Heart right ventricle (tissue), 16 donors: Measurements from ENCODE around the gene DNAJC2. TPM values are rescaled to one million over a fixed set of nuclear protein-coding genes. Genes with fewer than 3 reads are reported as not detected.
"Not testable (repeated sequence)": the region's sequence is repeated elsewhere in the genome, so short reads cannot be mapped to it uniquely, and the experiment has no call there.

Experiments
- ATAC-seq, 8 donors: fragments of 200-7000 bp; cut with Tn5 transposase; one replicate each; pipeline ENCODE4 v1.9.1; 2020; ENCODE audit warnings: mild to moderate bottlenecking in 8 of 8, moderate library complexity in 8 of 8, moderate number of reproducible peaks in 1 of 8
- DNase-seq, 2 donors: peaks; one replicate each; pipeline ENCODE4 v3.0.0-alpha.2; 2020
- H3K27ac ChIP-seq, 10 donors: fragments of 200-600 bp; sonication (generic) in 2 of 10; one replicate each; pipeline versions ENCODE4 v1.5.0 to v1.8.0; 2020 to 2022; ENCODE audit warnings: mild to moderate bottlenecking in 3 of 10
- H3K27me3 ChIP-seq, 7 donors: fragments of 200-600 bp; one replicate each; pipeline ENCODE4 v1.8.0; 2021 to 2022; ENCODE audit warnings: mild to moderate bottlenecking in 2 of 7
- H3K36me3 ChIP-seq, 9 donors: fragments of 200-600 bp; sonication (generic) in 1 of 9; one replicate each; pipeline versions ENCODE4 v1.5.0 to v1.8.0; 2020 to 2022; ENCODE audit warnings: mild to moderate bottlenecking in 2 of 9
- H3K4me1 ChIP-seq, 9 donors: fragments of 200-600 bp; sonication (generic) in 1 of 9; one replicate each; pipeline versions ENCODE4 v1.5.0 to v1.8.0; 2020 to 2022; ENCODE audit warnings: mild to moderate bottlenecking in 4 of 9
- H3K4me3 ChIP-seq, 10 donors: fragments of 200-600 bp; sonication (generic) in 2 of 10; one replicate each; pipeline versions ENCODE4 v1.5.0 to v1.8.0; 2020 to 2022; ENCODE audit warnings: mild to moderate bottlenecking in 7 of 10, moderate library complexity in 2 of 10
- H3K9me3 ChIP-seq, 11 donors: fragments of 200-600 bp in 10 of 11; sonication (generic) in 2 of 11; one replicate each; pipeline versions ENCODE4 v1.5.0 to v1.8.0; 2013 to 2022; ENCODE audit warnings: mild to moderate bottlenecking in 2 of 11, control low read depth in 1 of 11, moderate library complexity in 1 of 11
- WGBS, 2 donors: extraction: QIAGEN DNeasy Blood & Tissue Kit; methylation state at CpG; one replicate each; pipeline ENCODE4 v1.1.7; 2013; ENCODE audit warnings: inconsistent platforms in 1 of 2; 5-methylcytosine and 5-hydroxymethylcytosine counted together
- intact Hi-C, 10 donors: fragments of 100-400 bp; cut with DNase I; formaldehyde crosslinking; loops; one replicate each; pipeline versions ENCODE4 v1.11.1 to v1.14.2; 2022
- polyA plus RNA-seq, 2 donors: library from polyadenylated mRNA; stranded (reverse); fragments of 200-250 nt; gene quantifications; one replicate each; pipeline ENCODE4 v1.2.3, GENCODE V29; 2013
- total RNA-seq, 10 donors: library from RNA; stranded (reverse); fragmentation: NEBNext Ultra II Directional in 3 of 10; extraction: Animal tissue kit (Norgen Biotek cat#: 25700) in 3 of 10; gene quantifications; one replicate each; pipeline versions ENCODE4 v1.2.1 to v1.2.4, GENCODE V29; 2021 to 2023
- donor health status: Arrhythmogenic right ventricular cardiomyopathy.
- donor health status: ischemic (EF 13 %, LVEDD 7.1; RV severe dilation, severe dysfunction).
- donor health status: healthy with polysubstance abuse.
- donor health status: DM: no; HTN: yes; CAD: no.
- donor health status: DM: no; HTN: no; CAD: no.
- donor health status: ischemic (EF 25% LVEDD 6.9; RV normal size, moderate dysfunction).
- donor health status: ischemic (EF 25% LVEDD 5.7; RV mildly dilated, moderate dysfunction).
- donor health status: healthy.
- donor health status: DM: yes; HTN: yes; CAD: no.
- donor health status: Ischemic cardiomyopathy.
- donor health status: ischemic (EF 35%, LVEDD 5.7; RV mildly dilated, moderate dysfunction).
- donor health status: nonischemic (EF 11% LVEDD 7.7; RV severe dilation, severe dysfunction).
- donor health status: DM: yes; HTN: yes; CAD: no.
- donor health status: PGD.
- donor health status: ischemic (EF 29% LVEDD 5.4; RV normal size, mild dysfunction).
- donor health status: nonischemic (EF 23%, LVEDD 6.1; RV moderate dilation, normal function).

Gene DNAJC2
- total and polyA plus RNA-seq, 12 donors = 11.4 to 31.8 (median 14.0) TPM

DNA sequence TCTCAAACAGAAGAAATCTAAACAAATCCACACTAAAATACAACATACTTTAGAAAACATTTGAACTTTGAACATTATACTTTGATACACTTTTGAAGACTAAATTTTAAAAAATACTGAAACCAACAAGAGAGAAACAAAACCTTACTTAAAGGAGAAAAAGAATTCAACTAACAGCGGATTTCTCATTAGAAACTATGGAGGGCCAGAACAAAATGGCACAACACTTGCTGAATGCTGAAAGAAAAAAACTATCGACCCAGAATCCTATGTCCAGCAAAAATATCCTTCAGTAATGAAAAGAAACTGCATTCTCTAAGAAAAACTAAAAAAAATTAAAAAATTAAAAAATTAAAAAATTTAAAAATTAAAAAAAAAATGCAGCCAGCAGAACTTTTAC, 80.5 kb downstream of the DNAJC2 start:
- H3K4me3 ChIP-seq, H3K4me1 ChIP-seq, ATAC-seq, H3K9me3 ChIP-seq, intact Hi-C loops, H3K27me3 ChIP-seq, H3K27ac ChIP-seq, DNase-seq, H3K36me3 ChIP-seq: not testable (repeated sequence)
- 85 to 96% methylated on average over 2 of the region's 2 CpGs for WGBS, 2 donors

Other genes with a start within 250 kb of the DNAJC2 start
- gene NAPEPLD, start 195.7 kb downstream of the DNAJC2 start, total RNA-seq = 10 to 100 TPM in 3 of 10 donors, 1 to 10 TPM in 7; 7.5 to 11.6 (median 9.0) TPM
- 1 to 10 TPM; 2.1 to 3.2 TPM for gene NAPEPLD, start 195.7 kb downstream of the DNAJC2 start, polyA plus RNA-seq
- gene PMPCB, start 47.3 kb downstream of the DNAJC2 start, total RNA-seq = 10 to 100 TPM; 70.4 to 98.4 (median 92.4) TPM
- 10 to 100 TPM; 51.5 to 52.9 TPM for gene PMPCB, start 47.3 kb downstream of the DNAJC2 start, polyA plus RNA-seq
- gene PSMC2, start 2.9 kb upstream of the DNAJC2 start, total RNA-seq = 100 to 1,000 TPM; 117 to 150 (median 124) TPM
- gene PSMC2, start 2.9 kb upstream of the DNAJC2 start, polyA plus RNA-seq = 100 to 1,000 TPM in 1 of 2 donors, 10 to 100 TPM in 1; 67.7 to 157 TPM
- gene SLC26A5, start 101.4 kb upstream of the DNAJC2 start, total RNA-seq = not detected
- not detected for gene SLC26A5, start 101.4 kb upstream of the DNAJC2 start, polyA plus RNA-seq